PC-9 (cell line): ENCODE data around the gene PPIC. TPM values are rescaled to one million over a fixed set of nuclear protein-coding genes. Genes with fewer than 3 reads are reported as not detected.

ENCODE experiments used
- BruUV-seq: library from RNA; stranded (reverse); fragments of 400-500 nt; replicated peaks from 2 replicates; lab custom pipeline; 2021; lab: Mats Ljungman, UMichigan
- CTCF ChIA-PET: fragments of 300-600 bp; sonication (Branson Sonifier 250); formaldehyde crosslinking; loops from one replicate; lab custom pipeline; 2022; ENCODE audit warnings: antibody characterized with exemption; lab: Charles Lee
- POLR2A ChIA-PET: fragments of 300-600 bp; sonication (Branson Sonifier 250); formaldehyde crosslinking; loops from one replicate; lab custom pipeline; 2022; ENCODE audit warnings: antibody characterized with exemption; ENCODE audit not compliant: unreplicated experiment; lab: Charles Lee
- DNase-seq, 2 experiments: peaks; one replicate each; pipeline versions ENCODE4 v3.0.0 to v3.0.0-alpha.2; 2015 to 2022; ENCODE audit warnings: mixed read lengths in 1 of 2
- H2AFZ ChIP-seq: fragments of 200-600 bp; sonication (generic); 2 replicates; pipeline ENCODE4 v1.8.1; 2017; ENCODE audit warnings: antibody characterized with exemption
- H3F3A ChIP-seq: fragments of 200-600 bp; sonication (generic); 2 replicates; pipeline ENCODE4 v1.8.1; 2017; ENCODE audit warnings: antibody characterized with exemption, mild to moderate bottlenecking, low read depth; ENCODE audit not compliant: insufficient read depth
- H3K27ac ChIP-seq: fragments of 200-600 bp; sonication (generic); 2 replicates; pipeline ENCODE4 v1.6.1; 2016; ENCODE audit warnings: mixed run types
- H3K27me3 ChIP-seq: fragments of 200-600 bp; sonication (generic); 2 replicates; pipeline ENCODE4 v1.6.1; 2016; ENCODE audit warnings: low read depth, mixed run types; ENCODE audit not compliant: insufficient read depth
- H3K36me3 ChIP-seq: fragments of 200-600 bp; sonication (generic); 2 replicates; pipeline ENCODE4 v1.6.1; 2016; ENCODE audit warnings: low read depth, mixed run types
- H3K4me1 ChIP-seq: fragments of 200-600 bp; sonication (generic); replicated peaks from 2 replicates; pipeline ENCODE4 v1.6.1; 2016; ENCODE audit warnings: mixed run types; ENCODE audit not compliant: insufficient read depth
- H3K4me2 ChIP-seq: fragments of 200-600 bp; sonication (generic); 2 replicates; pipeline ENCODE4 v1.6.1; 2017; ENCODE audit warnings: mixed run types
- H3K4me3 ChIP-seq: fragments of 200-600 bp; sonication (generic); 2 replicates; pipeline ENCODE4 v1.6.1; 2016; ENCODE audit warnings: mixed run types
- H3K79me2 ChIP-seq: fragments of 200-600 bp; sonication (generic); 2 replicates; pipeline ENCODE4 v1.6.1; 2017; ENCODE audit warnings: low read depth, mixed run types
- H3K9me2 ChIP-seq: fragments of 200-600 bp; sonication (generic); 2 replicates; pipeline ENCODE4 v1.8.1; 2017; ENCODE audit warnings: mild to moderate bottlenecking; ENCODE audit not compliant: insufficient read depth
- H3K9me3 ChIP-seq: fragments of 200-600 bp; sonication (generic); 2 replicates; pipeline ENCODE4 v1.8.1; 2016; ENCODE audit warnings: low read depth; ENCODE audit not compliant: insufficient read depth
- H4K20me1 ChIP-seq: fragments of 200-600 bp; sonication (generic); 2 replicates; pipeline ENCODE4 v1.8.1; 2017; ENCODE audit not compliant: insufficient read depth
- CTCF ChIP-seq: fragments of 200-600 bp; sonication (generic); conservative IDR thresholded peaks from 2 replicates; pipeline ENCODE4 v1.6.1; 2017; ENCODE audit warnings: mixed run types, antibody characterized with exemption, mild to moderate bottlenecking, moderate library complexity
- EZH2 ChIP-seq: fragments of 200-600 bp; sonication (generic); IDR thresholded peaks from 2 replicates; pipeline ENCODE4 v1.8.0; 2017; ENCODE audit warnings: antibody characterized with exemption, low read depth
- intact Hi-C: fragments of 100-400 bp; cut with micrococcal nuclease; formaldehyde crosslinking; loops from one replicate; pipeline ENCODE4 v1.10.0; 2022; ENCODE audit not compliant: unreplicated experiment
- total RNA-seq: library from RNA; stranded (reverse); gene quantifications from 2 replicates; pipeline ENCODE4 v1.2.3, GENCODE V29; 2021

PPIC gene
- total RNA-seq, 1 experiment from 2014 or later, result 22.3 TPM

GRCh38 chr5:123001808-123002207, 34.7 kb downstream of the PPIC start:
- H4K20me1 ChIP-seq, result peaks cover 5% of the 10 kb centered on the region; the same call in 1 of the 2 replicates
- H3K79me2 ChIP-seq, result no peaks in the 10 kb centered on the region
- TF ChIP-seq EZH2, result no peak
- H3K9me2 ChIP-seq, result no peaks in the 10 kb centered on the region
- no peak overlapping the region for H2AFZ ChIP-seq
- CTCF ChIA-PET, result no interaction called here
- POLR2A ChIA-PET, result no interaction called here
- H3K27ac ChIP-seq, result no peak overlapping the region
- no peak for DNase-seq
- H3K4me3 ChIP-seq, result no peak overlapping the region
- no peak overlapping the region for H3K4me2 ChIP-seq
- no peaks in the 10 kb centered on the region for H3K9me3 ChIP-seq
- intact Hi-C loops, result no loop called here
- H3K4me1 ChIP-seq, result no peaks in the 10 kb centered on the region
- no peaks in the 10 kb centered on the region for H3K27me3 ChIP-seq
- no peaks in the 10 kb centered on the region for H3K36me3 ChIP-seq
- no TSS peak for BruUV-seq
- H3F3A ChIP-seq, result no peaks in the 10 kb centered on the region

- Histone ChIP-seq H3K9me3 (no peaks in the 10 kb centered on the region), H3K9me2 (no peaks in the 10 kb centered on the region), H3F3A (no peaks in the 10 kb centered on the region), H2AFZ (no peak overlapping the region), H4K20me1 (peaks cover 6% of the 10 kb centered on the region; the same call in 1 of the 2 replicates), H3K27me3 (no peaks in the 10 kb centered on the region), H3K27ac (no peak overlapping the region), H3K79me2 (no peaks in the 10 kb centered on the region), H3K36me3 (no peaks in the 10 kb centered on the region), H3K4me1 (no peaks in the 10 kb centered on the region), H3K4me2 (no peak overlapping the region), H3K4me3 (no peak overlapping the region)
- TF ChIP-seq EZH2, result no peak
- TF ChIP-seq CTCF, result no peak
- intact Hi-C loops, result no loop called here
- no TSS peak for BruUV-seq
- no peak for DNase-seq
- ChIA-PET POLR2A (interaction anchor here (0.5 kb wide), 1 partner anchor 34 kb away, joined by 4 read pairs; no protein-coding TSS in a partner anchor), CTCF (no interaction called here)
These were observed 35.8 kb downstream of the PPIC start for GRCh38 chr5:123000731-123001130.

- H3K9me2 ChIP-seq, result no peaks in the 10 kb centered on the region
- ChIA-PET CTCF (no interaction called here), POLR2A (interaction anchor here (0.5 kb wide), 1 partner anchor 35 kb away, joined by 4 read pairs; no protein-coding TSS in a partner anchor)
- H3K4me1 ChIP-seq, result no peaks in the 10 kb centered on the region
- no peak overlapping the region for H3K27ac ChIP-seq
- no peak for DNase-seq
- no peaks in the 10 kb centered on the region for H3K79me2 ChIP-seq
- H3F3A ChIP-seq, result no peaks in the 10 kb centered on the region
- no peaks in the 10 kb centered on the region for H3K36me3 ChIP-seq
- no TSS peak for BruUV-seq
- no peaks in the 10 kb centered on the region for H3K9me3 ChIP-seq
- no peak overlapping the region for H3K4me2 ChIP-seq
- no peak overlapping the region for H3K4me3 ChIP-seq
- intact Hi-C loops, result no loop called here
- TF ChIP-seq EZH2, result no peak
- TF ChIP-seq CTCF, result 0 out of 2 replicates have a peak, but pooled peaks have one; percentile 24
- H4K20me1 ChIP-seq, result peaks cover 6% of the 10 kb centered on the region; the same call in 1 of the 2 replicates
- H3K27me3 ChIP-seq, result no peaks in the 10 kb centered on the region
- H2AFZ ChIP-seq, result no peak overlapping the region
These were observed 36.5 kb downstream of the PPIC start for GRCh38 chr5:122999947-123000563.
